BLaER1 (cell line): ENCODE results near the gene SIAH1.

Experiments
- H3K27ac ChIP-seq: shearing (Covaris generic); formaldehyde crosslinking; 2 replicates; pipeline ENCODE4 v1.8.1; 2022
- H3K27me3 ChIP-seq: shearing (Covaris generic); formaldehyde crosslinking; 2 replicates; pipeline ENCODE4 v1.8.1; 2022
- H3K36me3 ChIP-seq: shearing (Covaris generic); formaldehyde crosslinking; 2 replicates; pipeline ENCODE4 v1.8.1; 2022
- H3K4me1 ChIP-seq: shearing (Covaris generic); formaldehyde crosslinking; 2 replicates; pipeline ENCODE4 v1.8.1; 2022
- H3K4me2 ChIP-seq: shearing (Covaris generic); formaldehyde crosslinking; 2 replicates; pipeline ENCODE4 v1.8.1; 2022
- H3K4me3 ChIP-seq: shearing (Covaris generic); formaldehyde crosslinking; 2 replicates; pipeline ENCODE4 v1.8.1; 2022
- H3K9ac ChIP-seq: shearing (Covaris generic); formaldehyde crosslinking; 2 replicates; pipeline ENCODE4 v1.8.1; 2022
- H3K9me3 ChIP-seq: shearing (Covaris generic); formaldehyde crosslinking; 2 replicates; pipeline ENCODE4 v1.8.1; 2022
- H4K20me1 ChIP-seq: shearing (Covaris generic); formaldehyde crosslinking; 2 replicates; pipeline ENCODE4 v1.8.1; 2022
- Cebpa-rat ChIP-seq: shearing (Covaris generic); IDR thresholded peaks from 2 replicates; pipeline ENCODE4 v1.8.1; 2022

SIAH1 gene

DNA sequence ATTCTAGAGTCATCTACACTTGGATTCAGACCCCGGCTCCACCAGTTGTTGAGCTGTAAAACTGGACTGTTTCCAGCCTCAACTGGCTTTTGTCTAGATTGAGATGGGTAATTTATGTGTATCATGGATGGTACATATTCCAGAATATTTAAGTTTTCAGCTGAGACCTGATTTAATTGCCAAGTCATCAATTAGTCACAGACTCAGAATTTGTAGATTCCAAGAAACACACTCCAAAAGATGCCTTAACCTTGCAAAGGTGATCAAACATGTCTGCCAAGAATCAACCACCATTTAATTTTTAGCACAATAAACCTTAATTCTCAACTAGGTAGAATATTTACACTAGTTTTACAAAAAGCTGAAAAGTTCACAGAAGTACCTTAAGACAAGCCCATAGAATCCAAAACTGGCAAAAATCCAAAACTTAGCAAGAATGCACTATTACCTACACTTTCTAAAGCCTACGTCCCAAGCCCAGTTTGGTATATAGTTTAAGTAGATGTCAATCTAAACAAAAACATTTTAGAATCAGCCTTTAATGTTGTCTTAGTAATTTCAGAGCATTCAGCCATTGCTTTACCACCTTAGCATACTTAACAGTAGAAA lies 17.7 kb downstream of the SIAH1 start:
- Histone ChIP-seq H3K9ac (0 out of 2 replicates have a peak overlapping the region, but pooled peaks have one; percentile 43), H3K36me3 (peaks cover 30% of the 10 kb centered on the region), H3K27ac (peak overlapping the region; percentile 66; the same call in 1 of the 2 replicates), H3K4me2 (peak overlapping the region; percentile 77), H3K27me3 (no peaks in the 10 kb centered on the region), H3K9me3 (no peaks in the 10 kb centered on the region), H4K20me1 (peaks cover 100% of the 10 kb centered on the region), H3K4me1 (peaks cover 42% of the 10 kb centered on the region), H3K4me3 (no peak overlapping the region)
- TF ChIP-seq Cebpa-rat = no peak

DNA sequence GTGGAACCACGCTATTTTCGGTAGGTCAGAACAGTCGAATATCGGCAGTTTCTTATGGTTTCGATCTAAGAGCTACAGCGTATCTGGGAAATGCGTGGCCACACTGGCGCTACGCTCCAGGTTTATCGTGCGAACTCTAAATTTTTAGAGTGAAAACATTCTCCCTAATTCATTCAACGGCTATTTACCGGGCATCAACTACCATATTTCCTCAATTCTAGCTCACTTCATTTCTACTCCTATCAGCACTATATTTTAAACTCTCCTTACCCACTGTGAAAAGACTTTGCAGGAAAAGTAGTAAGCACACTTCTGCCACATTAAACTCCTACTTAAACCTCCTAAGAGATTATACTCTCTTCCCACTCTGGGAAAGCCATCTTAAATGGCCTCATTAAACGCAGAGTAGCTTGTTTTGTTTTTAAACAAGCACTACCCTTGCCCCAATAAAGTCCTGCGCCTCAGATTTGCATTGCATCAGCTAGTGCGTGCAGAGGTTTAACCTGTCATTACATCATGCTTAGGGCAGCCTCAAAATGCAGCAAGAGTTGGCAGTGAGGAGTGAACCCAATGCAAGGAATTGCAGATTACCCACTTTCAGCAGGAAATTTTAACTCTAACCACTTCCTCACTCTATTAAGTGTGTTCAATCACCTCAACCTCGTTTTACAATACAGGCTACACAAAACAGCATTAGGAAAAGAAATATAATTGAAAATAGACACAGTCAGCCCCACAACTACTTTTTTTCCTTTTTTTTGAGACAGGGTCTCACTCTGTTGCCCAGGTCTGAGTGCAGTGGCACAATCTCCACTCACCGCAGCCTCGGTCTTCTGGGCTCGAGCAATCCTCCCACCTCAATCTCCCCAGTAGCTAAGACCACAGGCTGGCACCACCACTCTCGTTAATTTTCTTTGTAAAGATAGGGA lies 18.8 kb downstream of the SIAH1 start:
- H3K27me3 ChIP-seq = no peaks in the 10 kb centered on the region
- H3K4me3 ChIP-seq = peak overlapping the region; percentile 64
- no peaks in the 10 kb centered on the region for H3K9me3 ChIP-seq
- peak overlapping the region; percentile 43 for H3K9ac ChIP-seq
- TF ChIP-seq Cebpa-rat = no peak
- peaks cover 38% of the 10 kb centered on the region for H3K36me3 ChIP-seq
- H3K4me2 ChIP-seq = peak overlapping the region; percentile 77
- H3K4me1 ChIP-seq = peaks cover 51% of the 10 kb centered on the region
- peaks cover 100% of the 10 kb centered on the region for H4K20me1 ChIP-seq
- H3K27ac ChIP-seq = peak overlapping the region; percentile 66

DNA sequence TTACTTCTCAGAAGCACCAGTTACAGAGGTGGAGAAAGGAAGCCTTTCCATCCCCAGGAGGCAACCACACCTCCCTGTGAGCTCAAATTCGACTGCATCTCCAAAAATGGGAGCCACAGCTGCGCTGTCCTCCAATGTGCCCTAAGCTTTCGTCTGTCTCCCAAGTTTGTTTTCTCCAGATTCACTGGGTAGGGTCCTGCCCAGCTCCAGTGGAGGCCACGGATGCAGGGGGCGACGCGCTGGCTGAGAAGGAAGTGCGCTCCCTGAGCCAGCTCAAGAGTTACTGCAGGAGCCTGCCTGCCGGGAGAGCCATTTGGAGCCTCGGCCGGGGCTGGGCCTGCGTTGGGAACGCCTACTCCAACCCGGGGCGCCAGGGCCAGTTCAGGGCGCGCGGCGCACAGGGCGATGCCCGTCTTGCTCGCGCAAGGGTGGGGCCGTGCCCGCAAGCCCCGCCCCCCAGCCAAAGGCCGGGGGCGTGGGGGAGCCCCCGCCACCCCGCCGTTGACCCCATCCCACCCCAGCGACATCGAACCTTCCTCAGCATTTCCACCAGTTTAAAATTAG lies 19.5 kb downstream of the SIAH1 start:
- Histone ChIP-seq H3K27ac (peak overlapping the region; percentile 66), H3K4me2 (peak overlapping the region; percentile 77), H4K20me1 (peaks cover 100% of the 10 kb centered on the region), H3K4me3 (peak overlapping the region; percentile 64), H3K27me3 (no peaks in the 10 kb centered on the region), H3K36me3 (peaks cover 33% of the 10 kb centered on the region), H3K9me3 (no peaks in the 10 kb centered on the region), H3K9ac (peak overlapping the region; percentile 43; the same call in 1 of the 2 replicates), H3K4me1 (peaks cover 59% of the 10 kb centered on the region)
- TF ChIP-seq Cebpa-rat = no peak

DNA sequence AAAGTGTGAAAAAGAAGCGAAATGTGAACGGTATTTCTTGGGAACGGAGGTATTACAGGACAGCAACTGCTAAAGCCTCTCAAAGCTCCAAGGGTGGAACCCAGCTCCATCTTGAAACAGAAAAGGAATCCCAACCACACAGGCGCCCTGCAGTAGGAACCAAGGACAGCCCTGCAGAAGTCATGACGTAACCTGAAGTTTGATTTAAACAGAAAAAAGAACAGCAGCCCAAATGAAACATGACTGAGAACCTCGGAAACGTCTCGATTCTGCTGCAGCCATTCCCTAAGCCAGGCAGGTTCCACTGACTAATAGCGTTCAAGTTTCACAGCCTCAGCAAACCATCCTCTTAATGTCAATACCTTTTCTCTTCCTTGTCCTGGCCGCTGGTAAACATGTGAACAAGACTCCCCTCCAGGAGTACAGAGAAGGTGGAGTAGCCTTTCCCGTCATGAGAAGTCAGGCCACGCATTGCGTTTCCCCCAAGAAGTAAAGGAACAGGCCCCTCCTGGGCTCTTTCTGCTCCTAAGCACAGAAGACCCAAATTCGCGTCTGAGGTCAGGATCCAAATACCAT lies 20.1 kb downstream of the SIAH1 start:
- Histone ChIP-seq H3K27ac (no peak overlapping the region), H4K20me1 (peaks cover 99% of the 10 kb centered on the region), H3K4me3 (peak overlapping the region; percentile 64; the same call in 1 of the 2 replicates), H3K4me2 (peak overlapping the region; percentile 77), H3K36me3 (peaks cover 32% of the 10 kb centered on the region), H3K4me1 (peaks cover 59% of the 10 kb centered on the region), H3K9me3 (no peaks in the 10 kb centered on the region), H3K9ac (no peak overlapping the region), H3K27me3 (no peaks in the 10 kb centered on the region)
- TF ChIP-seq Cebpa-rat = no peak

DNA sequence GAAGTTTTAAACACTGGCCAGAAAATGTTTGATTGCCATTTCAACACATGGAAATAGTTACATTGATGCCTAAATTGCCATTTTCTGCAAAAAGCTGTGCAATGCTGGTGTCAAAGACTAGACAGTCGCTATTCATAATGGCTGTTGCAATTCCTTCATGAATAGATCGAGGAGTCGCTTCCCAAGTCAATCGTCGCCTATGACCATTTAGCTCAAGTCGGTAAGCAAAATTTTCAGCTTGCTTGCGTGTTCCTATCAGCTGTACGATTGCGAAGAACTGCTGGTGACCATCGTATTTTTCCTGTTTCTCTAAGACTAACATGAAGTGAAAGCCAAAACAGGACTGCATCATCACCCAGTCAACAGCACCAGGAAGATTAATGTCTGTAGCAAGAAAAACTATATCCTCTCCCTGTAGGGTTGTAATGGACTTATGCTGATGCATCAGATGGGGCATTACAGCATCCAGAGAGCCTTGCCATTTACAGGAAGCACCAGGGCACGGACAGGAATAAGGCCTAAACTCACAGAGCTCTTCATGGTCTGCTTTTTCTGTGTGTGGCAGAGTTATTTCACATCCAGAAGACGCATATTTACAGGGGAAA lies 23.6 kb downstream of the SIAH1 start:
- no peaks in the 10 kb centered on the region for H3K9me3 ChIP-seq
- H3K4me3 ChIP-seq = no peak overlapping the region
- peaks cover 60% of the 10 kb centered on the region for H3K4me1 ChIP-seq
- no peak overlapping the region for H3K9ac ChIP-seq
- peaks cover 99% of the 10 kb centered on the region for H4K20me1 ChIP-seq
- H3K27me3 ChIP-seq = no peaks in the 10 kb centered on the region
- peak overlapping the region; percentile 51 for H3K4me2 ChIP-seq
- H3K36me3 ChIP-seq = peaks cover 57% of the 10 kb centered on the region
- peak overlapping the region; percentile 20; the same call in 1 of the 2 replicates for H3K27ac ChIP-seq
- no peak for TF ChIP-seq Cebpa-rat

DNA sequence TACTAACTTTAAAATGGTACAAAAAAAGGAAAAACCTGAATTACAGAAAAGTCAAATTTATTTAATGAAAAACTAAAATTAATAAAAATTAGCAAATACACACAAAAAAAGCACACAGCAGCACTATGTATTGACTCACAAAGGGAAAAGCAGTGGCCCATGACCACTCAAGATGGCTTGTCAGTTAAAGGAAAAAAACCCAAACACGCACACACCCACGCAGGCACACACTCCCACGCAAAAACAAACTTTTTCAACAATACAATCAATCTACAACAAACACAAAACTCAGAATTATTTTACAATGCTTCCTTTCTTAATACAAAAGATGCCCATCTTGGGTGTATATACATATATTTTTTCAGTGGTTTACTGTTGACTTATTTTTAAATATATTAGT lies 24.2 kb downstream of the SIAH1 start:
- Histone ChIP-seq H3K36me3 (peaks cover 59% of the 10 kb centered on the region), H3K27ac (peak overlapping the region; percentile 20; the same call in 1 of the 2 replicates), H4K20me1 (peaks cover 99% of the 10 kb centered on the region), H3K9me3 (no peaks in the 10 kb centered on the region), H3K4me3 (no peak overlapping the region), H3K27me3 (no peaks in the 10 kb centered on the region), H3K9ac (no peak overlapping the region), H3K4me2 (peak overlapping the region; percentile 51), H3K4me1 (peaks cover 60% of the 10 kb centered on the region)
- TF ChIP-seq Cebpa-rat = no peak

DNA sequence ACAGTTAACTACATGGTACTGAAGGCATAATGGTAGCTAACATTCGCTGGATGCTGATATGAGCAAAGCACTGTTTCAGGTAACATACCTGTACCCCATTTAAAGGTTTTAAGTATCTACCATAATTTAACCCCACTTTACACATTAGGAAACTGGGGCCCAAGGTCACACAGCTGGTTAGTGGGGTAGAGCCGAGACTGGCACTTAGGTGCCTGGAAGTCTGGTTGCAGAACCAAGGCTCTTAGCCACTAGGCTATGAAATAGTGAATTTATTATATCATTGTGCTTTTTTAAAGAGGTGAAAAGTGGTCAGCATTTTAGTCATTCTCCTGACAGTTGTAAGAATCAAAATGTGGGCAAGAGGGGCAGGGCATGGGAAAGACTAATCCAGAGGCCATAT lies 25.2 kb downstream of the SIAH1 start:
- no peaks in the 10 kb centered on the region for H3K9me3 ChIP-seq
- H4K20me1 ChIP-seq = peaks cover 99% of the 10 kb centered on the region

DNA sequence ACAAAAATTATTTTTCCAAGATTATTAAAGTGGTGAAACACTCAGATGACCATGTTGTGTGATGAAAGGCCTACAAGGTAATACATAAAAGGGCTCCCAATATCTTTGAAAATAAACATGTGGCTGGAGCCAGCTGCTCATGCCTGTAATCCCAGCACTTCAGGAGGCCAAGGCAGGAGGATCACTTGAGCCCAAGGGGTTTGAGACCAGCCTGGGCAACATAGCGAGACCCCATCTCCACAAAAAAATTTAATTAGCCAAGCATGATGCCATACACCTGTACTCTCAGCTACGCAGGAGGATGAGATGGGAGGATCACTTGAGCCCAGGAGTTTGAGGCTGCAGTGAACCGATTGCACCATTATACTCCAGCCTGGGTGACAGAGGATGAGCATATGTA lies 26.8 kb downstream of the SIAH1 start:
- Histone ChIP-seq H3K4me3 (no peak overlapping the region), H3K4me1 (peaks cover 56% of the 10 kb centered on the region), H3K27me3 (no peaks in the 10 kb centered on the region), H3K9me3 (no peaks in the 10 kb centered on the region), H3K4me2 (no peak overlapping the region), H3K36me3 (peaks cover 65% of the 10 kb centered on the region), H3K9ac (no peak overlapping the region), H4K20me1 (peaks cover 93% of the 10 kb centered on the region), H3K27ac (no peak overlapping the region)
- TF ChIP-seq Cebpa-rat = no peak

More for the DNA sequence above, 25.2 kb downstream of the SIAH1 start:
- H3K4me1 ChIP-seq = peaks cover 57% of the 10 kb centered on the region
- no peak for TF ChIP-seq Cebpa-rat
- H3K36me3 ChIP-seq = peaks cover 61% of the 10 kb centered on the region
- H3K27ac ChIP-seq = no peak overlapping the region
- no peak overlapping the region for H3K4me2 ChIP-seq
- no peak overlapping the region for H3K4me3 ChIP-seq
- H3K27me3 ChIP-seq = no peaks in the 10 kb centered on the region
- no peak overlapping the region for H3K9ac ChIP-seq

DNA sequence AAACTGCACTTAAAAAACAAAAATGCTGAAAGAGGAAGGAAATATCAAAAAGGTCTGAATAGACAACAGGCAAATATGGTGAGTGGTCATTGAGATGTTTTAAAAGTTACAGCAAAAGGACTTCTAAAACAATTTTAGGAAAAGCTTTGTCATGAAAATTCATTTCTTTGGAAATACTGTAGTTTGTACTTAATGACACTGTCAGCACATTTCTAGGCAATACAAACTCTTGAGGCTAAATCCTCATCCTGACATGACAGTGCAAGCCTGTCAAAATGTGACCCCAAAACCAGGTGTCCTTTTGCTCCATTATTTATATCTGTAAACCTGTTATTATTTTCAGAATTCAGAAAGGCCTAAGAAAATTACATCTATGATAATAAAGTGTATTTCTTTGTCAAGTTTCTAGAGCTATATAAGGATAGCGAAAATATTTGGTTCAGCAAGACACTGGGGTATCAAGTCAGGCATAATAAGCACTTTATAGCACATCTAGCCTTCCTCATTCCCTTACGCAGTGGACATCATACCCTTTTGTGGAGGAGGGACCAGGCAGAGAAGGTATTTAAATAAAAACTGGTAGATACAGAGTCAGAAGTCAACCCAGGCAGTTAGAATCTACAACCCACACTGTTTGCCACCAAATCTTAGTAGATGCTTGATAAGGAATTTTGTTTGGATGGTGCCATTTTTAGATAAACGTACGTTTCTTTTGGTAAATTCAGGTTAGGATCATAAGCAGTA lies 28.4 kb downstream of the SIAH1 start:
- no peak for TF ChIP-seq Cebpa-rat
- peak overlapping the region; percentile 42 for H3K4me2 ChIP-seq
- peaks cover 93% of the 10 kb centered on the region for H4K20me1 ChIP-seq
- peaks cover 46% of the 10 kb centered on the region for H3K4me1 ChIP-seq
- no peaks in the 10 kb centered on the region for H3K9me3 ChIP-seq
- H3K4me3 ChIP-seq = no peak overlapping the region
- H3K9ac ChIP-seq = no peak overlapping the region
- no peak overlapping the region for H3K27ac ChIP-seq
- H3K27me3 ChIP-seq = no peaks in the 10 kb centered on the region
- H3K36me3 ChIP-seq = peaks cover 69% of the 10 kb centered on the region
